GM12872 (cell line): ENCODE results near the gene SPPL2A.

Source experiments
- CTCF ChIP-seq: IDR thresholded peaks from 3 replicates; pipeline ENCODE4 v1.5.1; 2011; ENCODE audit warnings: low read depth, mild to moderate bottlenecking, low read length, moderate library complexity; ENCODE audit not compliant: insufficient read depth

SPPL2A gene

DNA sequence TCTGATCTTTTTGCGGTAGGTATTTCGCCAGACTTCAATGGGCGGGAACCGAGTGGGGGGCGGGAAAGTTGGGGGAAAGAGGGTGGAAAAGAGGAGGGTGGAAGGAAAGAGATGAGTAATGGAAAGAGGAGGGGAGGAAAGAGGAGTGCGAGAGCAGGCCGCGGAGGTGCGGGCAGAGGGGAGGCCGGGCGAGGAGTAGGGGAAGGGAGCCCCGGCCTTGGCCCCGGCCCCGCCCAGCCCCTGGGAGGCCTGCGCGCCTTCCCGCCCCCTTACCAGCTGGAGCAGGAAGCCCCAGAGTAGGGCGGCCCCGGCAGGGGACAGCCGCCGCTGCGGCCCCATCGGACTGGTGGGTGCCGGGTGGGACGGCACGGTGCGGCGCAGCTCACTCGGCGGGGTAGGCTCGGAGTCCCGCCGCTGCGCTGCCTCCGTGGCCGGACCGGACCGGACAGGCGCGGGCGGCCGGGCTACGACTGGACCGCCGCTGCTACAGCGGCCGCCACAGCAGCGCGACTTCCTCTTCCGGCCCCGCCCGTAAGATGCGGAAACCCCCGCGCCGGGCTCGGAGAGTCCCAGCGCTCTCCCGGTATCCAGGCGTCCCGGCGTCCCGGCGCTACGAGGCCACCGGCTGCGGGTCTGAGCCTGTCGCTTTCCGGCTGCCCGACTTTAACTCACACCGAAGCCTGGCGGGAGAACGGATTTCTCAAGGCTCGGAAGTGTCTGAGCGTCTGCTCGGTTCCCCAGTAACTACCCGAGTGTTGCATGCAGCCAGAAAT lies at the start of gene SPPL2A:
Gene SPPL2A (minus strand): TSS at position 512 of the 773 bp plus-strand sequence. CDS start 173 bp downstream, at position 339.
- no peak for TF ChIP-seq CTCF

GRCh38 chr15:50814634-50815033 lies 49.1 kb upstream of the SPPL2A start:
- no peak for TF ChIP-seq CTCF

- no peak for TF ChIP-seq CTCF
These were observed 48.4 kb upstream of the SPPL2A start for GRCh38 chr15:50813865-50814264.

GRCh38 chr15:50813089-50813488 lies 47.6 kb upstream of the SPPL2A start:
- no peak for TF ChIP-seq CTCF

DNA sequence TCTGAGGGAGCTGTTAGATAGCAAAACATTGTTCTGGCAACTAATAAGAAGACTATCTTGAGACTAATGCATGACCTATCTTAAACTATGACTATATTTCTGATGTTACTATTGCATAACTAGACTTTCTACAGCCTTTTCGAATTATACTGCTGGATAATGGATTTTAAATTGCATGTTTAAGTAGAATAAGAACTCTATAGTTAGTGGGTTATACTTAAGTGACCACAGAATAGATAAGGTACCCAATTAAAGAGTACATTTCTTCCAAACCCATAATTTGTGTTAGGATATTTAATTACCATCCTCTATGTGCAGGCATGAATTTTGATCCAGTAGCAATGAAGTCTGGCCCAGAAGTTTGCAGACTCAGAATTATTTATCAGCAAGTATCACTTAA lies 44.6 kb upstream of the SPPL2A start:
- TF ChIP-seq CTCF: no peak

DNA sequence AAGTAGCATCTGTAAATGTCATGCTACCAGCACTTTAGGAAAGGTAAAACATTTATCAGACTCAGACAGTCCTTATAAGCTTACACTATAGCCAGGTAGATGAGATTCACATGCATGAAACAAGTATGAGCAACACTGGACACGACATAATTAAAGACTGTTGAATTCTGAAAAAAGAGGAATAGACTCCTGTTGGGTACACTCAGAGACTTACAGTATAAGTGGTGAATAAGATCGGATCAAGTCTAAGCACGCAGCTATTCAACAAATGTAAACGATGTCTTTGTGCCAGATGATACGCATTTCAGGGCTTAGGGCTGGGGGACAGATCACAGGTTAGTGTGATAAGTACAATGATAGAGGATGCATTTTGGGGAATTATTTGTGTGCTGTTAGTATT lies 43.2 kb upstream of the SPPL2A start:
- TF ChIP-seq CTCF: no peak

DNA sequence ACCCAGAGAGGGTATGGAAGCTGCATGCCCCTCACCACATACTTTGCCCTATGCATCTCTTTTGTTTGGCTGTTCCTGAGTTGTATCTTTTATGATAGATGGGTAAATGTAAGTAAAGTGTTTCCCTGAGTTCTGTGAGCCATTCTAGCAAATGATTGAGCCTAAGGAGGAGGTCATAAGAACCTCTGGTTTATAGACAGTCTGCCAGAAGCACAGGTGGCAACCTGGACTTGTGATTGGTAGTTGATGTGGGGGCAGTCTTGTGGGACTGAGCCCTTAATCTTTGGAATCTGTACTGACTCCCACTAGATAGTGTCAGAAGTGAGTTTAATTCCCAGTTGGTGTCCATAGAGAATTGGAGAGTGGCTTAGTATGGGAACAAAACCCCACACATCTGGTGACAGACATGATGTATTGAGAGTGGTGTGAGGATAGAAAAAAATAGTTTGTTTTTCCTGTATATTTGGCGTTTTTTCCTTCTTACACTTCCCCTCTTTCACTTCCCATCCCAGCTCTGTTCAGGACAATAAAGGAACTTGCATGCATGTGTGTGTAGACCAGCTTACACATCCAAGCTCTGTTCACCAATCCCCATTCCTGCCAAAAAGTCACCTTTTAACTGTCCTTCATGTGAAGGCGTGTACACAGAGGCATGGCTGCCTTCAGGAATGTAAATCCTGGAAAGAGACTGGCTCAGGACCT lies 38.1 kb upstream of the SPPL2A start:
- no peak for TF ChIP-seq CTCF
